Activated T-cell treated with anti-CD3 and anti-CD28 coated beads, Interleukin-2, amount 50 U/mL, for 4 hours (primary cell): Measurements from ENCODE around the gene SCCPDH. TPM values are rescaled to one million over a fixed set of nuclear protein-coding genes. Genes with fewer than 3 reads are reported as not detected.
"Not testable (repeated sequence)": the region's sequence is repeated elsewhere in the genome, so short reads cannot be mapped to it uniquely, and the experiment has no call there.

Experiments used
- ATAC-seq, 2 donors: fragments of 200-7000 bp; cut with Tn5 transposase; one replicate each; pipeline ENCODE4 v1.10.0; 2021
- DNase-seq: peaks from one replicate; pipeline ENCODE4 v3.0.0-alpha.2; 2020
- H3K27me3 Mint-ChIP-seq: one replicate; pipeline ENCODE4 v1.8.0; 2021; ENCODE audit warnings: low read depth, mixed read lengths
- H3K36me3 Mint-ChIP-seq: one replicate; pipeline ENCODE4 v1.8.0; 2022; ENCODE audit warnings: mixed read lengths; ENCODE audit not compliant: insufficient read depth
- H3K4me1 Mint-ChIP-seq: one replicate; pipeline ENCODE4 v1.8.0; 2021; ENCODE audit warnings: low read depth, mixed read lengths
- H3K4me3 Mint-ChIP-seq: one replicate; pipeline ENCODE4 v1.8.0; 2021; ENCODE audit warnings: mild to moderate bottlenecking, moderate library complexity, mixed read lengths
- H3K9me3 Mint-ChIP-seq: one replicate; pipeline ENCODE4 v1.8.0; 2021; ENCODE audit warnings: mixed read lengths
- total RNA-seq, 3 donors: library from RNA; stranded (reverse); gene quantifications; one replicate each; pipeline ENCODE4 v1.2.1, GENCODE V29; 2021

The SCCPDH gene
- total RNA-seq, 3 donors from 2014 or later = 17.6 to 27.0 (median 17.7) TPM

DNA sequence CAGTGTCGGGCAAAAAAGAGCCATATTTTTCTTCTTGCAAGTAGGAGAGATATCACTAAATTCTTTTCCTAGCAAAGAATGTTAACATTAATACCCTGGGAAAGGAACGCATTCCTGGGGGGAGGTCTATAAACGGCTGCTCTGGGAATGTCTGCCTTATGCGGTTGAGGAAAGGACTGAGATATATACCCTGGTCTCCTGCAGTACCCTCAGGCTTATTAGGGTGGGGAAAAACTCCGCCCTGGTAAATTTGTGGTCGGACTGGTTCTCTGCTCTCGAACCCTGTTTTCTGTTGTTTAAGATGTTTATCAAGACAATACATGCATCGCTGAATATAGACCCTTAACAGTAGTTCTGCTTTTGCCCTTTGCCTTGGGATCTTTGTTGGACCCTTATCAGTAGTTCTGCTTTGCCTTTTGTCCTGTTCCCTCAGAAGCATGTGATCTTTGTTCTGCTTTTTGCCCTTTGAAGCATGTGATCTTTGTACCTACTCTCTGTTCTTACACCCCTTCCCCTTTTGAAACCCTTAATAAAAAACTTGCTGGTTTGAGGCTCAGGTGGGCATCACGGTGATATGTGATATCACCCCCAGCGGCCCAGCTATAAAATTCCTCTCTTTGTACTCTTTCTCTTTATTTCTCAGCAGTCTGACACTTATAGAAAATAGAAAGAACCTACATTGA, 29.9 kb upstream of the SCCPDH start:
- not testable (repeated sequence) for H3K4me1 Mint-ChIP-seq, ATAC-seq, H3K27me3 Mint-ChIP-seq, H3K9me3 Mint-ChIP-seq, H3K36me3 Mint-ChIP-seq, DNase-seq, H3K4me3 Mint-ChIP-seq

DNA sequence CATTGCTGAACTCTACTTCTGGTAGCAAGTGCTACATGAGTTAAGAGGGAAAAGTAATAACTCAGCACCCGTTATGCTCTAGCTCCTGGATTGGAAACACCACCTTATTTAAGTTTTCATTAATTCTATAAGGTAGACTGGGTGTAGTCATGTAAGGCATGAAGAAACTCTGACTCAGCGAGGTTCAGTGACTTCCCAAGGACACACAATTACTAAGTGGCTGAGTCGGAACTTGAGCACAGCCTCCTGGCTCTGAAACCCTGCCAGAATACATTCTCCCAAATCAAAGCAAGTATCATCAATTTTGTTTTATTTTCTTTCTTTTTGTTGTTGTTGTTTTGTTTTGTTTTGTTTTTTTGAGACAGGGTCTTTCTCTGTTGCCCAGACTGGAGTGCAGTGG, 29.1 kb upstream of the SCCPDH start:
- Mint-ChIP-seq H3K36me3 (no peaks in the 10 kb centered on the region), H3K27me3 (no peaks in the 10 kb centered on the region), H3K4me1 (peaks cover 7% of the 10 kb centered on the region), H3K4me3 (no peak overlapping the region), H3K9me3 (peaks cover 7% of the 10 kb centered on the region)
- no peak for DNase-seq
- no peak for ATAC-seq

DNA sequence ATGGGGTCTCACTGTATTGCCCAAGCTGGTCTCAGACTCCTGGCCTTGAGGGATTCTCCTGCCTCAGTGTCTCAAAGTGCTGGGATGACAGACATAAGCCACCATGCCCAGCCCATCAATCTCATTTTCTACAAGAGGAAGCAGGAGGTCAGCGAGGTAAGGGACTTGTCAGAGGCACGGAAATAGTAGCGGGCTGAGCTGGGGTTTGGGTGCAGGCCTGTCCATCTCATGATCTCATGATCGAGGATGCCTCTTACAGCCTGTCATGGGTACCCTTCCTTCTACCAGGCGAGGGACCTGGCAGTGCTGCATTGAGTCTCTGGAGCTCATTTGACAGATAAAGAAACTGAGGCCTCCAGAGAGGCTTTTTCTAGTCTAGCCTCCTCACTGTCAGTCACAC, 28.5 kb upstream of the SCCPDH start:
- H3K4me1 Mint-ChIP-seq = peaks cover 7% of the 10 kb centered on the region
- ATAC-seq = no peak
- H3K36me3 Mint-ChIP-seq = no peaks in the 10 kb centered on the region
- H3K4me3 Mint-ChIP-seq = no peak overlapping the region
- no peaks in the 10 kb centered on the region for H3K27me3 Mint-ChIP-seq
- H3K9me3 Mint-ChIP-seq = peaks cover 7% of the 10 kb centered on the region
- no peak for DNase-seq

DNA sequence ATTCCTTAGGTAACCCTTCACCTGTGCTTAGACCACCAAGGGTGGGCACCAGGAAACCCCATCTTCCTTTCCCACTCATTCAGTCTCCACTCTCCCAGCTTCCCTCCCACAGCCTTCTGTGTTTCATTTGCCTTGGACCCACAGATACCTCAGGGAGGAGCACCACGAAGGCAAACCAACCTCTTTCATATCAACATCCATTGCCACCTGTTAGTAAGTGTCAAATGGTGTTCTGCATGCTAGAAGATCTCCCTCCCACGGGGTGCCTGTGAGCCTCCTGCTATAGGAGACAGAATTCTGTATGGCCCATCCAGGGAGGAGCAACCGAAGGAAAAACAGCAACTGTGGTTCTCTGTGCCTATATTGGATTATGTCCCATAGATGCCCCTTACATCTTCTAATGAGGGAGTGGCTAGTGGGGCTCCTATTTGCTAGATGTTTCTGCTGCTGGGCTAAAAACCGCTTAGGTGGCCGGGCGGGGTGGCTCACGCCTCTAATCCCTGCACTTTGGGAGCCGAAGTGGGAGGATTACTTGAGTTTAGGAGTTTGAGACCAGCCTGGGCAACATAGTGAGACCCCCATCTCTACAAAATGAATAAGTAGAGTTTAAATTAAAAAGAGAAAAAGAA, 25.6 kb upstream of the SCCPDH start:
- no peak for ATAC-seq
- Mint-ChIP-seq H3K27me3 (peaks cover 1% of the 10 kb centered on the region), H3K36me3 (no peaks in the 10 kb centered on the region), H3K9me3 (peaks cover 7% of the 10 kb centered on the region), H3K4me3 (peak overlapping the region; percentile 39), H3K4me1 (peaks cover 7% of the 10 kb centered on the region)
- DNase-seq = no peak

DNA sequence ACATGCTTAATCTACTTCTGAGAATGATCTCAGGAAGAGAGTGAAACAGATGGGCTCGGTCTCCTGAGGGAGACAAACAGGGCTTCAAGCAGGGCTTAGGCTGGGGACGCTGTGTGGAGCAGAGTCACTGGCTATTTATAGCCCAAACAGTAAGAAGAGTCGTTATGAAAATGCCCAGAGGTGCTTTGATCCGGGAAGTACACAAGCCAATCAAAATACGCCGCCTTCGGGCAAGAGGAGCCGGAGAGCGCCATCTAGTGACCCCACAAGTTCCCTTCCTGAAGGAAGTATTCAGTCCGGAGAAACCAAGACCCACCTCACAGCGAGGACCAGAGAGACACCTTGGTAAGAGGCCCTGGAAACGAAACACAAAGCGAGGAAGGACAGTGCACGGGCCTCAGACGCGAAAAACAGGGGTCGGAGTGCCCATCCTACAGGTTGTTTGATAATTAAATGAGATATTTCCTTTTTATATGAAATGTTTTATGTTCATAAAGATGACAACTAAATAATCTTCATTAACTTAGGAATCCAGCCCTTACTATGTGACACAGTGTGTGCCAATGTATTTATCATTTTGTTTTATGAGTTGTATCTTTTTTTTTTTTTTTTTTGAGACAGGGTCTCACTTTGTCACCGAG, 25.0 kb upstream of the SCCPDH start:
- Mint-ChIP-seq H3K4me1 (peaks cover 7% of the 10 kb centered on the region), H3K27me3 (peaks cover 2% of the 10 kb centered on the region), H3K9me3 (peaks cover 7% of the 10 kb centered on the region), H3K4me3 (peak overlapping the region; percentile 39), H3K36me3 (no peaks in the 10 kb centered on the region)
- ATAC-seq = peak; percentile 95 to 99
- peak; percentile 66 for DNase-seq

DNA sequence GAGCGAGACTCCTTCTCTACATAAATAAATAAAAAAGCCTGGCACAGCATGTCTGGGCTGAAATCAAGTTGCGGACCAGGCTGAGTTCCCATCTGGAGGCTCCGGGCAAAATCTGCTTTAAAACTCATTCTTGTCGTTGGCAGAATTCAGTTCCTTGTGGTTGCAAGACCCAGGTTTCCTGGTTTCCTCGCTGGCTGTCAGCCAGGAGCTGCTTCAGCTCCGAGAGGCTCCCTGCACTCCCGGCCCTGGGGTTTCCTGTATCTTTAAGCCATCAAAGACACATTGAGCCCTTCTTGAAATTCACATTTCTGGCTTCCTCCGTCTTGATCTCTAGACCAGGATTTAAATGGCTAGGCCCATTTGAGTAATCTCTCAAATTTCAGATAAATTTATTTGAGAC, 20.6 kb upstream of the SCCPDH start:
- no peak for ATAC-seq

DNA sequence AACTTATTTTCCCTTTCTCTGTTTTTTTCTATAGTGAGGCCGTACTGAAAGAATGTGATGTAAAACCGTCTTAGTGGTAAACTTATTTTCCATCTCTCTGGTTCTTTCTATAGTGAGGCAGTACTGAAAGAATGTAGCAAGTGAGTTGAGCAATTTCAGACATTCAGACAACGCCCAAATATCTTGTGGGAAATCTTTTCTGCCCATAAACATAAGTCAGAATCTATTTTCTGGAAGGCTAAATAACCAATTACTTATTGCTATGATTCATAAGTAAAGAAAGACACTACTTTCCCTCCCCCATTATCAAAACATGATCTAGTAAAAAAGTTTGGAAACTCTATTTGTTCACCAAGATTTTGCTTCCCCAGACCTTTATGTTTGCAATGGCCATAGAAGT, 18.8 kb upstream of the SCCPDH start:
- peaks cover 2% of the 10 kb centered on the region for H3K27me3 Mint-ChIP-seq
- H3K9me3 Mint-ChIP-seq = no peaks in the 10 kb centered on the region
- no peaks in the 10 kb centered on the region for H3K36me3 Mint-ChIP-seq
- H3K4me3 Mint-ChIP-seq = no peak overlapping the region
- no peak for DNase-seq
- peaks cover 3% of the 10 kb centered on the region for H3K4me1 Mint-ChIP-seq
- ATAC-seq = no peak

More for the DNA sequence above, 20.6 kb upstream of the SCCPDH start:
- Mint-ChIP-seq H3K36me3 (no peaks in the 10 kb centered on the region), H3K4me3 (no peak overlapping the region), H3K9me3 (no peaks in the 10 kb centered on the region), H3K27me3 (peaks cover 2% of the 10 kb centered on the region), H3K4me1 (peaks cover 7% of the 10 kb centered on the region)
- DNase-seq = no peak

DNA sequence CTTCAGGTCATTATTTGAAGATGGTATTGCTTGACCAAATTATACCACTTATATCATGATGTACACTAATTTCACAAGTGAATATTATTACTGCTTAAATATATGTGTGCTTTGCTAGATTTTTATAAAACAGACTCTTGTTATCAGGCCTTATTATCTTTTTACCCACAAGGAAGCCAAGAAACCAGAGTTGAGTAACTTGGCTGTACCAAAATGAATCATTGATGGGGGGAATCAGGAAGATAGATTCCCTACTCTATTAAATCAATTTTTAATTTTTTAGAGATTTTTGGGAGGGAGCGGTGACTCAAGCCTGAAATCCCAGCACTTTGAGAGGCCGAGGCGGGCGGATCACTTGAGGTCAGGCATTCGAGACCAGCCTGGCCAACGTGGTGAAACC, 16.0 kb upstream of the SCCPDH start:
- DNase-seq = no peak
- Mint-ChIP-seq H3K4me3 (no peak overlapping the region), H3K9me3 (no peaks in the 10 kb centered on the region), H3K36me3 (no peaks in the 10 kb centered on the region), H3K4me1 (peaks cover 3% of the 10 kb centered on the region), H3K27me3 (peaks cover 4% of the 10 kb centered on the region)
- no peak for ATAC-seq

DNA sequence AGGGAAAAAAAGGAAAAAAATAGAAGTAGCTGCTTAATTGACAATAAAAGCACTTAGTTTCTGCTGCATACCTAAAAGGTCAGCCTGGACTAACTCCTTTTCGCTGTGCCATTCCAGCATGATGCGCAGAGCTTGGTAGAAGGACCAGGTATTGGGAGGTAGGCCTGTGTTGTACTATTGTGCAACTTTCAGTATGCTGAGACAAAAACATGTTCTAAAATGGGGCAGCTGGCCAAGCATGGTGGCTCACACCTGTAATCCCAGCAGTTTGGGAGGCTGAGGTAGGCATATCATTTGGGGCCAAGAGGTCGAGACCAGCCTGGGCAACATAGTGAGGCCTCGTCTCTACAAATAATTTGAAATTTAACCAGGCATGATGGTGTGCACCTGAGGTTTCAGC, 15.0 kb upstream of the SCCPDH start:
- no peak for DNase-seq
- ATAC-seq = no peak
- H3K4me1 Mint-ChIP-seq = peaks cover 3% of the 10 kb centered on the region
- H3K27me3 Mint-ChIP-seq = peaks cover 2% of the 10 kb centered on the region
- H3K9me3 Mint-ChIP-seq = no peaks in the 10 kb centered on the region
- H3K36me3 Mint-ChIP-seq = no peaks in the 10 kb centered on the region
- no peak overlapping the region for H3K4me3 Mint-ChIP-seq

DNA sequence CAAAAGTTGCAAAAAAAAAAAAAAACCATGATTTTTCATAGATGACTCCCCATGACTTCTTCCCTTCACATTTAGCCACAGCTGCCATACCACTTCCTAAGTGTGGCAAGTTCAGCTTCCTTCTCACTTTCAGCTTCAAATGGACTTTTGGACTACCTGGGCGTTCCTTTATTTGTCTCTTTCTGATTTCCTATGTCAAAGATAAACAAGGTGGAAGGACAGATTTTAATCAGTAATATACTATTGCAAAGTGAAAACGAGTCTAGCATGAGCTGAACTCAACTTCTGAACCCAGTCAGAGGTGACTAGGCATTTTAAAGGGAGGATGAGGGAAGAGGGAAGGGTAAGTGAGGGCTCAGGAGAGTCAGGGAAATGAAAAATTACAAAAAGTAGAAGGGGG, 14.4 kb upstream of the SCCPDH start:
- Mint-ChIP-seq H3K36me3 (no peaks in the 10 kb centered on the region), H3K4me1 (peaks cover 3% of the 10 kb centered on the region), H3K9me3 (no peaks in the 10 kb centered on the region), H3K4me3 (no peak overlapping the region), H3K27me3 (peaks cover 7% of the 10 kb centered on the region)
- ATAC-seq = no peak
- no peak for DNase-seq

DNA sequence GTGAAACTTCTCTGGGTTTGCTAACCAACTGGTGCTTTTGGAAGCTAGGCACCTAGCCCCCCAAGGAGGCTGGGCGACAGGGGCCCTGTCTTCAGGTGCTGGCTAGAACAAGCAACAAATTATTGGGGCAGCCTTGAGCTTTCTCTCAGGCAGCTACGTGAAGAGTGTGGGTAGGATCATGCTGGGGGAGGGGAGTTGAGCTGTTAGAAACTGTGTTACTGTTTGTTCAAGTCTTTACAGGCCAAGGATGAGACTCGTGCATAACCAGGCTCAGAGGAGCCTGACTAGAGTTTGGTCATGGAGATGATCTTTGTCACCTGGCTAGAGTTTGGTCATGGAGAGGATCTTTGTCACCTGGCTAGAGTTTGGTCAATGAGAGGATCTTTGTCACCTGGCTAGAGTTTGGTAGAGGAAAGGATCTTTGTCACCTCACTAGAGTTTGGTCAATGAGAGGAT, 12.6 kb upstream of the SCCPDH start:
- Mint-ChIP-seq H3K4me1 (peaks cover 3% of the 10 kb centered on the region), H3K36me3 (no peaks in the 10 kb centered on the region), H3K9me3 (no peaks in the 10 kb centered on the region), H3K4me3 (no peak overlapping the region), H3K27me3 (peaks cover 10% of the 10 kb centered on the region)
- DNase-seq (no peak), ATAC-seq (no peak)

DNA sequence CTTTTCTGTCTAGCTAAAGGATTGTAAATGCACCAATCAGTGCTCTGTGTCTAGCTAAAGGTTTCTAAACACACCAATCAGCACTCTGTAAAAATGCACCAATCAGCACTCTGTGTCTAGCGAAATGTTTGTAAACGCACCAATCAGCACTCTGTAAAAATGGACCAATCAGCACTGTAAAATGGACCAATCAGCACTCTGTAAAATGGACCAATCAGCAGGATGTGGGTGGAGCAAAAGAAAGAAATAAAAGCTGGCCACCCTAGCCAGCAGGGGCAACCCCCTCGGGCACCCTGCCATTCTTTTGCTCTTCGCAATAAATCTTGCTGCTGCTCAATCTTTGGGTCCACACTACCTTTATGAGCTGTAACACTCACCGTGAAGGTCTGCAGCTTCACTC, 11.8 kb upstream of the SCCPDH start:
- H3K36me3 Mint-ChIP-seq, DNase-seq, H3K4me1 Mint-ChIP-seq, H3K27me3 Mint-ChIP-seq, H3K9me3 Mint-ChIP-seq, ATAC-seq, H3K4me3 Mint-ChIP-seq: not testable (repeated sequence)

DNA sequence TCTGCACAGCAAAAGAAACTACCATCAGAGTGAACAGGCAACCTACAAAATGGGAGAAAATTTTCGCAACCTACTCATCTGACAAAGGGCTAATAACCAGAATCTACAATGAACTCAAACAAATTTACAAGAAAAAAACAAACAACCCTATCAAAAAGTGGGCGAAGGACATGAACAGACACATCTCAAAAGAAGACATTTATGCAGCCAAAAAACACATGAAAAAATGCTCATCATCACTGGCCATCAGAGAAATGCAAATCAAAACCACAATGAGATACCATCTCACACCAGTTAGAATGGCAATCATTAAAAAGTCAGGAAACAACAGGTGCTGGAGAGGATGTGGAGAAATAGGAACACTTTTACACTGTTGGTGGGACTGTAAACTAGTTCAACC, 4.8 kb upstream of the SCCPDH start:
- not testable (repeated sequence) for DNase-seq, H3K36me3 Mint-ChIP-seq, H3K9me3 Mint-ChIP-seq, ATAC-seq, H3K4me1 Mint-ChIP-seq, H3K4me3 Mint-ChIP-seq
- H3K27me3 Mint-ChIP-seq = peaks cover 12% of the 10 kb centered on the region

DNA sequence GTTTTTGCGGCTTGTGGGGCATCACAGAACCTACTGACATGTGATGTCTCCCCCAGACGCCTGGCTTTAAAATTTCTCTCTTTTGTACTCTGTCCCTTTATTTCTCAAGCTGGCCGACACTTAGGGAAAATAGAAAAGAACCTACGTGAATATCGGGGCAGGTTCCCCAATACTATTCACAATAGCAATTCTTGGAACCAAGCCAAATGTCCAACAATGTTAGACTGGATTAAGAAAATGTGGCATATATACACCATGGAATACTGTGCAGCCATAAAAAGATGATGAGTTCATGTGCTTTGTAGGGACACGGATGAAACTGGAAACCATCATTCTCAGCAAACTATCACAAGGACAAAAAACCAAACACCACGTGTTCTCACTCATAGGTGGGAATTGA, 3.4 kb upstream of the SCCPDH start:
- DNase-seq, H3K9me3 Mint-ChIP-seq, H3K4me3 Mint-ChIP-seq, ATAC-seq, H3K4me1 Mint-ChIP-seq, H3K36me3 Mint-ChIP-seq: not testable (repeated sequence)
- peaks cover 14% of the 10 kb centered on the region for H3K27me3 Mint-ChIP-seq

DNA sequence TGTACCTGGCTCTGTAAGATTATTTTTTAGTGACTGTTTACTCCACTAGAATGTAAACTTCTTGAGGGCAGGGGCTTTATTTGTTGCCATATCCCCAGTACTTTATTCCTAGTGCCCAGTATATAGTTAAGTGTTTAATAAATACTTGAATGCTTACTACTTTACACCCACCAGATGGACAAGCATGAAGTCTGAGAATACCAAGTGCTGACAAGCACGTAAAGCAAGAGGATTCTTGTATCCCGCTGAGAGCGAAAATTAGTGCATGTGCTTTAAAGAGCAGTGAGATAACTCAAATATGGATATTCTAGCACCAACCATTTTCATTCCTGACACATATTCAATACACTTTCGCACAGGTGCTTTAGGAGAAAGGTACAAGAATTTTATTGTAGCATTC, 1.5 kb upstream of the SCCPDH start:
- Mint-ChIP-seq H3K36me3 (peaks cover 5% of the 10 kb centered on the region), H3K4me1 (peaks cover 2% of the 10 kb centered on the region), H3K9me3 (peaks cover 10% of the 10 kb centered on the region), H3K4me3 (peak overlapping the region; percentile 45), H3K27me3 (peaks cover 11% of the 10 kb centered on the region)
- DNase-seq (no peak), ATAC-seq (no peak)
